SK-N-SH treated with all-trans-retinoic acid at 6 μM for 48 hours (cell line): ENCODE measurements around the gene AKAP9.

Source experiments
- ATAC-seq: fragments of 200-7000 bp; cut with Tn5 transposase; 3 replicates; pipeline ENCODE4 v1.9.1; 2020; ENCODE audit warnings: mild to moderate bottlenecking, moderate library complexity
- CSDC2 ChIP-seq: fragments of 250-450 bp; sonication (Bioruptor Pico); IDR thresholded peaks from 2 replicates; pipeline ENCODE4 v1.5.0; 2020; ENCODE audit warnings: mild to moderate bottlenecking, moderate library complexity
- ESRRG ChIP-seq: fragments of 250-450 bp; sonication (Bioruptor Pico); IDR thresholded peaks from 2 replicates; pipeline ENCODE4 v1.6.1; 2021; ENCODE audit warnings: mild to moderate bottlenecking
- ISL1 ChIP-seq: fragments of 250-450 bp; sonication (Bioruptor Pico); IDR thresholded peaks from 2 replicates; pipeline ENCODE4 v2.1.2; 2022; ENCODE audit warnings: mild to moderate bottlenecking, moderate library complexity
- PATZ1 ChIP-seq: fragments of 250-450 bp; sonication (Bioruptor Pico); IDR thresholded peaks from 2 replicates; pipeline ENCODE4 v1.8.0; 2020; ENCODE audit warnings: mild to moderate bottlenecking, moderate library complexity, borderline replicate concordance
- PPARA ChIP-seq: fragments of 250-450 bp; sonication (Bioruptor Pico); IDR thresholded peaks from 2 replicates; pipeline ENCODE4 v1.5.0; 2020; ENCODE audit warnings: mild to moderate bottlenecking, borderline replicate concordance
- RARB ChIP-seq: fragments of 250-450 bp; sonication (Bioruptor Pico); IDR thresholded peaks from 2 replicates; pipeline ENCODE4 v1.8.0; 2021; ENCODE audit warnings: mild to moderate bottlenecking, moderate library complexity
- SNAI2 ChIP-seq: fragments of 250-450 bp; sonication (Bioruptor Pico); IDR thresholded peaks from 2 replicates; pipeline ENCODE4 v1.5.0; 2020; ENCODE audit warnings: mild to moderate bottlenecking, moderate library complexity
- TCF4 ChIP-seq: fragments of 250-450 bp; sonication (Bioruptor Pico); IDR thresholded peaks from 2 replicates; pipeline ENCODE4 v1.8.0; 2021; ENCODE audit warnings: mild to moderate bottlenecking, moderate library complexity, borderline replicate concordance
- TSHZ2 ChIP-seq: fragments of 250-450 bp; sonication (Bioruptor Pico); IDR thresholded peaks from 2 replicates; pipeline ENCODE4 v1.5.0; 2020; ENCODE audit warnings: mild to moderate bottlenecking, moderate library complexity
- ZC3H10 ChIP-seq: fragments of 250-450 bp; sonication (Bioruptor Pico); IDR thresholded peaks from 2 replicates; pipeline ENCODE4 v1.5.1; 2021; ENCODE audit warnings: mild to moderate bottlenecking, moderate library complexity
- ZFP3 ChIP-seq: fragments of 250-450 bp; sonication (Bioruptor Pico); IDR thresholded peaks from 2 replicates; pipeline ENCODE4 v1.5.0; 2020; ENCODE audit warnings: mild to moderate bottlenecking, moderate library complexity
- ZFP30 ChIP-seq: fragments of 450-650 bp; formaldehyde crosslinking; IDR thresholded peaks from 2 replicates; pipeline ENCODE4 v1.5.0; 2022; ENCODE audit warnings: mild to moderate bottlenecking, moderate library complexity
- ZNF70 ChIP-seq: fragments of 450-650 bp; formaldehyde crosslinking; IDR thresholded peaks from 2 replicates; pipeline ENCODE4 v1.5.0; 2020; ENCODE audit warnings: mild to moderate bottlenecking, moderate library complexity
- ZNF8 ChIP-seq: fragments of 450-650 bp; formaldehyde crosslinking; IDR thresholded peaks from 2 replicates; pipeline ENCODE4 v1.5.0; 2020; ENCODE audit warnings: mild to moderate bottlenecking, moderate library complexity
- TF ChIP-seq, protein P1 (sequence below): fragments of 250-450 bp; sonication (Bioruptor Pico); IDR thresholded peaks from 2 replicates; pipeline ENCODE4 v1.8.0; 2021; ENCODE audit warnings: low read depth, mild to moderate bottlenecking, moderate library complexity, borderline replicate concordance
- TF ChIP-seq, protein P2 (sequence below): fragments of 250-450 bp; sonication (Bioruptor Pico); IDR thresholded peaks from 2 replicates; pipeline ENCODE4 v1.5.1; 2020; ENCODE audit warnings: low read depth, mild to moderate bottlenecking, moderate library complexity
- TF ChIP-seq, protein P3 (sequence below): fragments of 250-450 bp; sonication (Bioruptor Pico); IDR thresholded peaks from 2 replicates; pipeline ENCODE4 v1.5.1; 2021; ENCODE audit warnings: mild to moderate bottlenecking, moderate library complexity

Gene AKAP9

GRCh38 chr7:91940572-91941341, at the start of gene AKAP9:
Gene AKAP9, plus strand, starts transcription at chr7:91940862. Its CDS starts 238 bp downstream, at chr7:91941100.
- peak; percentile 92 for ATAC-seq
- peak; percentile 45; the same call in 1 of the 2 replicates for TF ChIP-seq SNAI2
- TF ChIP-seq, protein P1, sequence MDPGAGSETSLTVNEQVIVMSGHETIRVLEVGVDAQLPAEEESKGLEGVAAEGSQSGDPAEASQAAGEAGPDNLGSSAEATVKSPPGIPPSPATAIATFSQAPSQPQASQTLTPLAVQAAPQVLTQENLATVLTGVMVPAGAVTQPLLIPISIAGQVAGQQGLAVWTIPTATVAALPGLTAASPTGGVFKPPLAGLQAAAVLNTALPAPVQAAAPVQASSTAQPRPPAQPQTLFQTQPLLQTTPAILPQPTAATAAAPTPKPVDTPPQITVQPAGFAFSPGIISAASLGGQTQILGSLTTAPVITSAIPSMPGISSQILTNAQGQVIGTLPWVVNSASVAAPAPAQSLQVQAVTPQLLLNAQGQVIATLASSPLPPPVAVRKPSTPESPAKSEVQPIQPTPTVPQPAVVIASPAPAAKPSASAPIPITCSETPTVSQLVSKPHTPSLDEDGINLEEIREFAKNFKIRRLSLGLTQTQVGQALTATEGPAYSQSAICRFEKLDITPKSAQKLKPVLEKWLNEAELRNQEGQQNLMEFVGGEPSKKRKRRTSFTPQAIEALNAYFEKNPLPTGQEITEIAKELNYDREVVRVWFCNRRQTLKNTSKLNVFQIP, result no peak
- TF ChIP-seq ZFP3 (CRISPR knock-in tag), result peak; percentile 61
- TF ChIP-seq ZC3H10 (CRISPR knock-in tag), result no peak
- no peak for TF ChIP-seq ZFP30 (CRISPR knock-in tag)
- 0 out of 2 replicates have a peak, but pooled peaks have one; percentile 30 for TF ChIP-seq CSDC2 (CRISPR knock-in tag)
- TF ChIP-seq, protein P2, sequence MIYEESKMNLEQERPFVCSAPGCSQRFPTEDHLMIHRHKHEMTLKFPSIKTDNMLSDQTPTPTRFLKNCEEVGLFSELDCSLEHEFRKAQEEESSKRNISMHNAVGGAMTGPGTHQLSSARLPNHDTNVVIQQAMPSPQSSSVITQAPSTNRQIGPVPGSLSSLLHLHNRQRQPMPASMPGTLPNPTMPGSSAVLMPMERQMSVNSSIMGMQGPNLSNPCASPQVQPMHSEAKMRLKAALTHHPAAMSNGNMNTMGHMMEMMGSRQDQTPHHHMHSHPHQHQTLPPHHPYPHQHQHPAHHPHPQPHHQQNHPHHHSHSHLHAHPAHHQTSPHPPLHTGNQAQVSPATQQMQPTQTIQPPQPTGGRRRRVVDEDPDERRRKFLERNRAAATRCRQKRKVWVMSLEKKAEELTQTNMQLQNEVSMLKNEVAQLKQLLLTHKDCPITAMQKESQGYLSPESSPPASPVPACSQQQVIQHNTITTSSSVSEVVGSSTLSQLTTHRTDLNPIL (CRISPR knock-in tag), result no peak
- TF ChIP-seq ISL1, result no peak
- no peak for TF ChIP-seq ZNF8 (CRISPR knock-in tag)
- 0 out of 2 replicates have a peak, but pooled peaks have one; percentile 25 for TF ChIP-seq TSHZ2
- no peak for TF ChIP-seq ESRRG (CRISPR knock-in tag)

DNA sequence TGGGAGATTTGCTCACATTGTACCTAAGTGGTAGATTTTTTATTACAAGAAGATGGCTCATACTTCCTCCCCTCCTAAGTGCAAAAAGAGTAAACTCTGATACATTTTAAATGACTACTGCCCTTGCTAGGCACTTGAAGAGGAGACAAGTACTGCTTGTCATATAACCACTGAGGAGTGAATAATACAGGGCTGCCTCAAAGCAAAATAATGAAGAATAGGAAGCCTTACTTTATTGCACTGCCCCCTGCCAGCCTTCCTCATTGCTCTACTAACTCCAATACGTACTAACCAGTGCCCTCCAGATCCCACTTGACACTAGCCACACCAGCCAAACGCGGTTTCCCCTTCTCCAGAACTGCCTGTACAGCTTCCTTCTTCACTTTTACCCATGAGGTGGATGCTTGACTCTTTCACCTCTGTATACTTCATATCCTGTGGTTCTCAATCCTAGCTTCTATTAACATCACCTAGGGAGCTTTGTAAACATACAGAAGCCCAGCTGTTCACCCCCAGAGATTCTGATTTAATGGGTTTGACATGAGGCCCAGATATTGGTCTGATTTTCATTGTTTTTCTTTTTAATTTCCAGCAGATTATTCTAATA, 48.5 kb upstream of the AKAP9 start:
- TF ChIP-seq TCF4 (CRISPR knock-in tag) (no peak), PATZ1 (CRISPR knock-in tag) (no peak), PPARA (no peak), ZNF70 (CRISPR knock-in tag) (no peak), TSHZ2 (no peak), ZC3H10 (CRISPR knock-in tag) (no peak), RARB (CRISPR knock-in tag) (no peak), ZFP3 (CRISPR knock-in tag) (no peak)
- TF ChIP-seq, protein P1, result no peak
- TF ChIP-seq, protein P3, sequence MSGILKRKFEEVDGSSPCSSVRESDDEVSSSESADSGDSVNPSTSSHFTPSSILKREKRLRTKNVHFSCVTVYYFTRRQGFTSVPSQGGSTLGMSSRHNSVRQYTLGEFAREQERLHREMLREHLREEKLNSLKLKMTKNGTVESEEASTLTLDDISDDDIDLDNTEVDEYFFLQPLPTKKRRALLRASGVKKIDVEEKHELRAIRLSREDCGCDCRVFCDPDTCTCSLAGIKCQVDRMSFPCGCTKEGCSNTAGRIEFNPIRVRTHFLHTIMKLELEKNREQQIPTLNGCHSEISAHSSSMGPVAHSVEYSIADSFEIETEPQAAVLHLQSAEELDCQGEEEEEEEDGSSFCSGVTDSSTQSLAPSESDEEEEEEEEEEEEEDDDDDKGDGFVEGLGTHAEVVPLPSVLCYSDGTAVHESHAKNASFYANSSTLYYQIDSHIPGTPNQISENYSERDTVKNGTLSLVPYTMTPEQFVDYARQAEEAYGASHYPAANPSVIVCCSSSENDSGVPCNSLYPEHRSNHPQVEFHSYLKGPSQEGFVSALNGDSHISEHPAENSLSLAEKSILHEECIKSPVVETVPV, result no peak
- TF ChIP-seq, protein P2 (CRISPR knock-in tag), result no peak
- no peak; the same call in 2 of the 3 replicates for ATAC-seq
